Tibial nerve (tissue), 3 donors: Measurements from ENCODE around the gene RIN1.

Experiments
- POLR2A ChIP-seq, 2 donors: fragments of 450-650 bp; IDR thresholded peaks; one replicate each; pipeline ENCODE4 v1.6.1; 2017; ENCODE audit warnings: antibody characterized with exemption in 2 of 2, mild to moderate bottlenecking in 2 of 2, moderate library complexity in 2 of 2
- TF ChIP-seq, protein P1 (sequence below), 5 experiments: fragments of 200-600 bp in 3 of 5; fragments of 450-650 bp in 2 of 5; sonication (generic) in 3 of 5; IDR thresholded peaks; one replicate each; pipeline ENCODE4 v1.5.1; 2016 to 2019; ENCODE audit warnings: antibody characterized with exemption in 5 of 5, mild to moderate bottlenecking in 3 of 5, moderate library complexity in 2 of 5

DNA sequence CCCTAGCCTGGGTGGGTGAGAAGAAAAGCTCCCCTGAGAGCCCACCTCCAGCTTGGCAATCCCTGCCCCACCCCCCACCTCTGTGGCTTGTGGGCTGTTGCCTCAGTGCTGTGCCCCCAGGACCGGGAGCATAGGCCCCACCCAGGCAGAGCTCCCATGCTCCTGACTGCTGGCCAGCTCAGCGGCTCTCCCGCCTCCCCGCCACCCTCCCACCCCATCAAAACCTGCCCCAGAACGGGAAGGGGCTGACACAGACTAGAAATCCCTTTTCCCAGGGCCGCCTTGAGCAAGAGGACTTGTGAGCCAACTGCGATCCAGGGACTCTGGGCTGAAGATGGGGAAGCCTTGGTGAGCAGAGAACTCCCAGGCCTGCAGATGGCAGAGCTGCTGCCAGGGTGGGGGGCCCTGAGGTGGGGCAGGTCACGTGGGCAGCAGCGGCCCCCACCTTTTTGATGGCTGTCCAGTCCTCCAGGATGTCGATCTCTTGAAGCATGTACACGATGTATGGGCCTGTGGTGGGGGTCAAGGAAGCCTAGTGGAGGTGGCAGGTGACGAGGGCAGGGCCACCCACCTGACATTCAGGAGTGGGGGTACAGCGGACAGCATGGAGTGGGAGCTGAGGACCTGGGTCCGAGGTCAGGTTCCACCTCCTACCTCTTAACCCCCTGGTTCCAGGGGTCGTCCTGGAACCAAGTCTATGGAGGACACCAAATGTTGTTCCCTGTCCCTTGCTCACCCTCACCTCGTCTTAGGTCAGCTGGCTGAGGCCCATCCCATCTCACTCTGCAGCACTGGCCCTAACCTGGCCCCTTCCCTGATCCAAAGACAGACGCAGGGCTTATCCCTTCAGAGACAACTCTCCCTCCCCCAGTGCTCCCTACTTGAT lies 2.3 kb upstream of the RIN1 start:
- TF ChIP-seq, protein P1, sequence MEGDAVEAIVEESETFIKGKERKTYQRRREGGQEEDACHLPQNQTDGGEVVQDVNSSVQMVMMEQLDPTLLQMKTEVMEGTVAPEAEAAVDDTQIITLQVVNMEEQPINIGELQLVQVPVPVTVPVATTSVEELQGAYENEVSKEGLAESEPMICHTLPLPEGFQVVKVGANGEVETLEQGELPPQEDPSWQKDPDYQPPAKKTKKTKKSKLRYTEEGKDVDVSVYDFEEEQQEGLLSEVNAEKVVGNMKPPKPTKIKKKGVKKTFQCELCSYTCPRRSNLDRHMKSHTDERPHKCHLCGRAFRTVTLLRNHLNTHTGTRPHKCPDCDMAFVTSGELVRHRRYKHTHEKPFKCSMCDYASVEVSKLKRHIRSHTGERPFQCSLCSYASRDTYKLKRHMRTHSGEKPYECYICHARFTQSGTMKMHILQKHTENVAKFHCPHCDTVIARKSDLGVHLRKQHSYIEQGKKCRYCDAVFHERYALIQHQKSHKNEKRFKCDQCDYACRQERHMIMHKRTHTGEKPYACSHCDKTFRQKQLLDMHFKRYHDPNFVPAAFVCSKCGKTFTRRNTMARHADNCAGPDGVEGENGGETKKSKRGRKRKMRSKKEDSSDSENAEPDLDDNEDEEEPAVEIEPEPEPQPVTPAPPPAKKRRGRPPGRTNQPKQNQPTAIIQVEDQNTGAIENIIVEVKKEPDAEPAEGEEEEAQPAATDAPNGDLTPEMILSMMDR (IDR thresholded peaks at IDR 0.05): no peak
- TF ChIP-seq POLR2A (IDR thresholded peaks at IDR 0.05): no peak
